Measurements from ENCODE around the gene SLC26A1. TPM values are rescaled to one million over a fixed set of nuclear protein-coding genes. Genes with fewer than 3 reads are reported as not detected.

SLC26A1 gene
- total RNA-seq, 4 donors from 2014 or later, result 0.15 to 0.33 (median 0.24) TPM

GRCh38 chr4:996997-997374 lies 3.8 kb upstream of the SLC26A1 start:
- H3K9me3 ChIP-seq, result no peaks in the 10 kb centered on the region
- TF ChIP-seq CTCF (IDR thresholded peaks at IDR 0.05), result no peak
- TF ChIP-seq POLR2A (IDR thresholded peaks at IDR 0.05), result no peak
- DNase-seq, result no peak
- H3K4me3 ChIP-seq (replicated peaks in 1 of 3), result peak overlapping the region in 1 of 3 donors; percentile 26
- intact Hi-C loops (cut with DNase I), result no loop called here
- H3K27ac ChIP-seq, result no peak overlapping the region
- H3K27me3 ChIP-seq, result peaks cover 5% of the 10 kb centered on the region
- H3K36me3 ChIP-seq, result no peaks in the 10 kb centered on the region
- WGBS, 2 donors, result 18 to 28% methylated on average over 4 to 7 of the region's 25 CpGs
- peaks cover 4 to 20% of the 10 kb centered on the region in 2 donors for H3K4me1 ChIP-seq

- Histone ChIP-seq H3K27ac (no peak overlapping the region), H3K4me3 (replicated peaks in 1 of 3) (no peak overlapping the region), H3K27me3 (no peaks in the 10 kb centered on the region), H3K9me3 (no peaks in the 10 kb centered on the region), H3K4me1 (peaks cover 4 to 17% of the 10 kb centered on the region in 2 donors), H3K36me3 (no peaks in the 10 kb centered on the region)
- TF ChIP-seq CTCF (IDR thresholded peaks at IDR 0.05) (no peak), POLR2A (IDR thresholded peaks at IDR 0.05) (no peak)
- DNase-seq, result no peak
- 69 to 77% methylated on average over 13 to 14 of the region's 15 CpGs for WGBS, 2 donors
- intact Hi-C loops (cut with DNase I), result no loop called here
These were observed 3.1 kb upstream of the SLC26A1 start for GRCh38 chr4:996030-996996.

- peaks cover 4 to 17% of the 10 kb centered on the region in 2 donors for H3K4me1 ChIP-seq
- intact Hi-C loops (cut with DNase I), result no loop called here
These were observed 2.3 kb upstream of the SLC26A1 start for GRCh38 chr4:995311-996026.

GRCh38 chr4:992297-993110 lies 700 bp downstream of the SLC26A1 start:
- intact Hi-C loops (cut with DNase I), result no loop called here
- WGBS, 2 donors, result 47 to 100% methylated on average over 1 to 22 of the region's 25 CpGs
- Histone ChIP-seq H3K27me3 (no peaks in the 10 kb centered on the region), H3K36me3 (no peaks in the 10 kb centered on the region), H3K4me1 (peaks cover 3 to 15% of the 10 kb centered on the region in 2 donors), H3K27ac (no peak overlapping the region), H3K4me3 (replicated peaks in 1 of 3) (no peak overlapping the region), H3K9me3 (no peaks in the 10 kb centered on the region)
- peak; percentile 54 to 61 for DNase-seq
- TF ChIP-seq CTCF (IDR thresholded peaks at IDR 0.05), result no peak
- TF ChIP-seq POLR2A (IDR thresholded peaks at IDR 0.05), result no peak

More at GRCh38 chr4:995311-996026, 2.3 kb upstream of the SLC26A1 start:
- Histone ChIP-seq H3K27me3 (no peaks in the 10 kb centered on the region), H3K4me3 (replicated peaks in 1 of 3) (no peak overlapping the region), H3K36me3 (no peaks in the 10 kb centered on the region), H3K9me3 (no peaks in the 10 kb centered on the region), H3K27ac (no peak overlapping the region)
- no peak for DNase-seq
- TF ChIP-seq CTCF (IDR thresholded peaks at IDR 0.05), result no peak
- no peak for TF ChIP-seq POLR2A (IDR thresholded peaks at IDR 0.05)
- WGBS, 2 donors, result 88 to 93% methylated on average over 13 to 19 of the region's 23 CpGs
